OCI-LY1 (cell line): ENCODE results near the gene SELENOO.

Experiments used
- H2AFZ ChIP-seq: fragments of 200-600 bp; sonication (generic), shearing (Covaris generic); 2 replicates; pipeline ENCODE4 v1.6.0; 2014; ENCODE audit warnings: antibody characterized with exemption, mild to moderate bottlenecking, low read length
- H3F3A ChIP-seq: fragments of 200-600 bp; sonication (generic), shearing (Covaris generic); 2 replicates; pipeline ENCODE4 v1.6.0; 2014; ENCODE audit warnings: mild to moderate bottlenecking, antibody characterized with exemption, low read length, moderate library complexity; ENCODE audit not compliant: insufficient read depth
- H3K27ac ChIP-seq: fragments of 200-600 bp; sonication (generic); 2 replicates; pipeline ENCODE4 v1.5.1; 2014; ENCODE audit warnings: low read length, mixed run types, mild to moderate bottlenecking, low read depth; ENCODE audit not compliant: poor library complexity, severe bottlenecking
- H3K27me3 ChIP-seq: fragments of 200-600 bp; sonication (generic); 2 replicates; pipeline ENCODE4 v1.6.0; 2014; ENCODE audit warnings: antibody characterized with exemption, mild to moderate bottlenecking, low read length, moderate library complexity; ENCODE audit not compliant: insufficient read depth
- H3K36me3 ChIP-seq: fragments of 200-600 bp; sonication (generic); 2 replicates; pipeline ENCODE4 v1.6.1; 2014; ENCODE audit warnings: mild to moderate bottlenecking, antibody characterized with exemption, low read length, moderate library complexity, mixed read lengths; ENCODE audit not compliant: insufficient read depth
- H3K4me1 ChIP-seq: fragments of 200-600 bp; sonication (generic); 2 replicates; pipeline ENCODE4 v1.5.1; 2014; ENCODE audit warnings: mild to moderate bottlenecking, low read length, moderate library complexity; ENCODE audit not compliant: insufficient read depth, severe bottlenecking
- H3K4me2 ChIP-seq: fragments of 200-600 bp; sonication (generic), shearing (Covaris generic); 2 replicates; pipeline ENCODE4 v1.6.1; 2014; ENCODE audit warnings: low read length
- H3K4me3 ChIP-seq: fragments of 200-600 bp; sonication (generic); 2 replicates; pipeline ENCODE4 v1.5.1; 2014; ENCODE audit warnings: low read length, low read depth, mild to moderate bottlenecking, mixed read lengths; ENCODE audit not compliant: poor library complexity, severe bottlenecking
- H3K79me2 ChIP-seq: fragments of 200-600 bp; shearing (Covaris generic); 2 replicates; pipeline ENCODE4 v1.6.1; 2016; ENCODE audit warnings: mixed run types, low read length, mixed read lengths; ENCODE audit not compliant: insufficient read depth
- H3K9ac ChIP-seq: fragments of 200-600 bp; sonication (generic), shearing (Covaris generic); 2 replicates; pipeline ENCODE4 v1.6.1; 2014; ENCODE audit warnings: mild to moderate bottlenecking, low read length, mixed read lengths
- H3K9me2 ChIP-seq: fragments of 200-600 bp; sonication (generic), shearing (Covaris generic); 2 replicates; pipeline ENCODE4 v1.6.1; 2014; ENCODE audit warnings: low read depth, mild to moderate bottlenecking, low read length, mixed read lengths
- H3K9me3 ChIP-seq: fragments of 200-600 bp; shearing (Covaris generic); 2 replicates; pipeline ENCODE4 v1.6.1; 2014; ENCODE audit warnings: low read length, mixed read lengths
- H4K20me1 ChIP-seq: fragments of 200-600 bp; sonication (generic), shearing (Covaris generic); 2 replicates; pipeline ENCODE4 v1.6.0; 2016; ENCODE audit warnings: mild to moderate bottlenecking, low read length; ENCODE audit not compliant: insufficient read depth
- EZH2 ChIP-seq: fragments of 200-600 bp; sonication (generic), shearing (Covaris generic); IDR thresholded peaks from 2 replicates; pipeline ENCODE4 v1.8.0; 2017; ENCODE audit warnings: borderline replicate concordance, mixed run types, mild to moderate bottlenecking, antibody characterized with exemption, low read length, moderate library complexity, mixed read lengths
- TF ChIP-seq, protein P1 (sequence below): fragments of 200-600 bp; sonication (generic), shearing (Covaris generic); IDR thresholded peaks from 2 replicates; pipeline ENCODE4 v1.5.1; 2017; ENCODE audit warnings: mild to moderate bottlenecking, antibody characterized with exemption, low read length, moderate library complexity, mixed read lengths

The SELENOO gene

DNA sequence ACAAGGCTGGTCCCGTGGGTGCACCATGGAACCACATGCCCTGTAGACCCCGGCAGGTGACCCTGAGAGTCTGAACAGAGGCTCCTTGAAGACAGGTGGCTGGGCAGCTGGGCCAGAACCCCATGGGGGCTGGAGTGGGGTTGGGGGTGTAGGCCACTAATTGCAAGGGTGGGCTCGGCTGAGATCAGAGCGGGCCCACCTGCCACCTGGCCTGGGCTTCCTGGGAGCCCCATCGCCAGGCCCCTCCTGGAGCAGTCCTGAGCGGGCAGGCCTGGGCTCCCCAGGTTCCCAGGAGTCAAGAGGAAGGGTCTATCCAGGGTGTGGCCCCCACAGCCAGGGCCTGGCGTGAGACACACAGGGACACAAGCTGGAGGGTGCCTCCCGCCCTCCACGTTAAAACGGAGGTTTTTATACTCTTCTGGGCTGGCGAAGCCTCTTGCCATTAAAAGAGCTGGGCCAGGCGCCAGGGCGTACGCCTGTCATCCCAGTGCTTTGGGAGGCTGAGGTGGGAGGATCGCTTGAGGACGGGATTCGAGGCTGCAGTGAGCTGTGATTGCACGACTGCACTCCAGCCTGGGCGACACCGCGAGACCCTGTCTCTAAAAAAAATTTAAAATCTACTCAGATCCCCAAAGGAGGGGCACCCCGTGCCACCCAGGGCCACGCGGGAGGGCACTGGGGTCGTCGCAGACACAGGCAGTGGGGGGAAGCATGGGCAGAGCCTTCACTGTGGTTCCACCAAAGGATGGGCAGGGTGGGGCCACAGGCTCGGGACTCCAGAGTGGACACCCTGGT lies 19.9 kb upstream of the SELENOO start:
- no peaks in the 10 kb centered on the region for H3K79me2 ChIP-seq
- no peak overlapping the region for H3K4me2 ChIP-seq
- H3F3A ChIP-seq: no peaks in the 10 kb centered on the region
- H3K27ac ChIP-seq: no peak overlapping the region
- no peaks in the 10 kb centered on the region for H4K20me1 ChIP-seq
- H3K9me2 ChIP-seq: no peaks in the 10 kb centered on the region
- no peak overlapping the region for H3K9ac ChIP-seq
- TF ChIP-seq, protein P1, sequence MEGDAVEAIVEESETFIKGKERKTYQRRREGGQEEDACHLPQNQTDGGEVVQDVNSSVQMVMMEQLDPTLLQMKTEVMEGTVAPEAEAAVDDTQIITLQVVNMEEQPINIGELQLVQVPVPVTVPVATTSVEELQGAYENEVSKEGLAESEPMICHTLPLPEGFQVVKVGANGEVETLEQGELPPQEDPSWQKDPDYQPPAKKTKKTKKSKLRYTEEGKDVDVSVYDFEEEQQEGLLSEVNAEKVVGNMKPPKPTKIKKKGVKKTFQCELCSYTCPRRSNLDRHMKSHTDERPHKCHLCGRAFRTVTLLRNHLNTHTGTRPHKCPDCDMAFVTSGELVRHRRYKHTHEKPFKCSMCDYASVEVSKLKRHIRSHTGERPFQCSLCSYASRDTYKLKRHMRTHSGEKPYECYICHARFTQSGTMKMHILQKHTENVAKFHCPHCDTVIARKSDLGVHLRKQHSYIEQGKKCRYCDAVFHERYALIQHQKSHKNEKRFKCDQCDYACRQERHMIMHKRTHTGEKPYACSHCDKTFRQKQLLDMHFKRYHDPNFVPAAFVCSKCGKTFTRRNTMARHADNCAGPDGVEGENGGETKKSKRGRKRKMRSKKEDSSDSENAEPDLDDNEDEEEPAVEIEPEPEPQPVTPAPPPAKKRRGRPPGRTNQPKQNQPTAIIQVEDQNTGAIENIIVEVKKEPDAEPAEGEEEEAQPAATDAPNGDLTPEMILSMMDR: no peak
- TF ChIP-seq EZH2: no peak
- H3K4me3 ChIP-seq: no peak overlapping the region
- H3K9me3 ChIP-seq: no peaks in the 10 kb centered on the region
- peaks cover 29% of the 10 kb centered on the region for H3K4me1 ChIP-seq
- no peaks in the 10 kb centered on the region for H3K36me3 ChIP-seq
- H2AFZ ChIP-seq: no peak overlapping the region
- peaks cover 4% of the 10 kb centered on the region; the same call in 1 of the 2 replicates for H3K27me3 ChIP-seq

GRCh38 chr22:50182176-50183081 lies 18.4 kb upstream of the SELENOO start:
- Histone ChIP-seq H3K27ac (no peak overlapping the region), H3K4me2 (no peak overlapping the region), H3K9ac (no peak overlapping the region), H2AFZ (no peak overlapping the region), H3F3A (no peaks in the 10 kb centered on the region), H3K9me2 (no peaks in the 10 kb centered on the region), H3K27me3 (peaks cover 4% of the 10 kb centered on the region; the same call in 1 of the 2 replicates), H4K20me1 (no peaks in the 10 kb centered on the region), H3K4me1 (peaks cover 25% of the 10 kb centered on the region), H3K36me3 (peaks cover 9% of the 10 kb centered on the region; the same call in 1 of the 2 replicates), H3K79me2 (peaks cover 5% of the 10 kb centered on the region; the same call in 1 of the 2 replicates), H3K9me3 (no peaks in the 10 kb centered on the region), H3K4me3 (no peak overlapping the region)
- TF ChIP-seq EZH2: no peak
- TF ChIP-seq, protein P1: no peak

DNA sequence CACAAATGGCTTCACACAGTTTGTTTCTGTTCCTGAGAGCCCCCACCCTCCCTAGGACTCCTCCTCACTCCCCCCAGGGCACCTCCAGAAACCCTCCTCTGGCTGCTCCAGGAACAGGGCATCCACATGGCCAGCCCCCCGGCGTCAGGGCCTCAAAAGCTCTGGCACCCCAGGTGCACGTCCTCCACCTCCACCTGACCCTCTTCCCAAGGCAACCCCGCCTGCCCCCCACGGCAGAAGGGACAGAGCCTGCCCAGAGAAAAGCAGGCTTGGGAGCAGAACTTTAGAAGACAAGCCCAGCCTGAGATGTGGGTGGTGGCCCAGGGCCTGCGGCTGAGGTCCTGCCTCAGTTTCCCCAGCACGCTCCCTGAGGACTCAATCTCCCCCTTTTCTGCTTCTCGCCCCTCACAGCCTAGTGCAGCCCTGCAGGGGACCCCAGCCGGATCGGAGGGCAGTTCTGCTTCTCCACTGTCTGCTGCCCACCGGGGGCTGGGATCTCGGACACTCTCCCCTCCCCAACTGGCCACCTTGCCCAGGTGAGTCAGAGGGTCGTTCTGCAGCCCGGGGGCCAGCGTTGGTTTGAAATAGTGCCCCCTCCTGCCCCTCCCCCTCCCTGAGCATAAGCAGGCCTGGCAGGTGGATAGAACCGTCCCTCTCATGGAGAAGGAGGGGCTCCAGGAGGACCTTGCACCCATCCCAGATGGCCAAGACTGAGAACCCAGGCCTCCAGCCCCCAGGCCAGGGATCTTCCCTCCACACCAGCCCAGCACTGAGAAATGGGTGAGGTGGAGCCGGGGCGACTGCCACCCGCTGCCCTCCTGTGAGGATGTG lies 17.5 kb upstream of the SELENOO start:
- peaks cover 9% of the 10 kb centered on the region; the same call in 1 of the 2 replicates for H3K36me3 ChIP-seq
- 0 out of 2 replicates have a peak, but pooled peaks cover 3% of the 10 kb centered on the region for H3F3A ChIP-seq
- H3K4me3 ChIP-seq: no peak overlapping the region
- H3K27me3 ChIP-seq: peaks cover 4% of the 10 kb centered on the region; the same call in 1 of the 2 replicates
- H3K79me2 ChIP-seq: peaks cover 5% of the 10 kb centered on the region; the same call in 1 of the 2 replicates
- no peaks in the 10 kb centered on the region for H3K9me3 ChIP-seq
- H3K9me2 ChIP-seq: no peaks in the 10 kb centered on the region
- H3K4me2 ChIP-seq: no peak overlapping the region
- no peak overlapping the region for H3K9ac ChIP-seq
- TF ChIP-seq EZH2: no peak
- no peak overlapping the region for H3K27ac ChIP-seq
- H4K20me1 ChIP-seq: no peaks in the 10 kb centered on the region
- H3K4me1 ChIP-seq: peaks cover 34% of the 10 kb centered on the region
- no peak overlapping the region for H2AFZ ChIP-seq
